ENCODE measurements around the gene PNCK. TPM values are rescaled to one million over a fixed set of nuclear protein-coding genes. Genes with fewer than 3 reads are reported as not detected.
A peak's percentile ranks its signal among the peaks of the same experiment; 100 is the strongest.
"Not testable (repeated sequence)": the region's sequence is repeated elsewhere in the genome, so short reads cannot be mapped to it uniquely, and the experiment has no call there.

The PNCK gene
- total and polyA plus RNA-seq, 5 donors from 2014 or later, result 0.54 TPM; not detected in 4

GRCh38 chrX:153708415-153708814 is 34.8 kb upstream of the PNCK start:
- no peaks in the 10 kb centered on the region for H3K9me3 Mint-ChIP-seq
- Histone ChIP-seq H3K27ac (ENCODE audit: insufficient read depth, low read length, poor library complexity, severe bottlenecking) (no peak overlapping the region), H3K4me3 (ENCODE audit: low read depth, low read length) (no peak overlapping the region), H3K27me3 (ENCODE audit: control insufficient read depth, insufficient read depth, low read length) (no peaks in the 10 kb centered on the region), H3K36me3 (ENCODE audit: control insufficient read depth, insufficient read depth, low read length) (peaks cover 17% of the 10 kb centered on the region), H3K4me1 (ENCODE audit: control insufficient read depth, insufficient read depth, low read length, poor library complexity, severe bottlenecking) (no peaks in the 10 kb centered on the region), H3K9me3 (ENCODE audit: control insufficient read depth in 2 of 2, low read length in 2 of 2) (no peaks in the 10 kb centered on the region)
- DNase-seq (peak in 1 of 3 donors; percentile 50), ATAC-seq (ENCODE audit: low read depth in 2 of 2) (peak in 1 of 2 donors; percentile 42)
- no peaks in the 10 kb centered on the region for H3K36me3 Mint-ChIP-seq
- peaks cover 0 to 11% (median 3%) of the 10 kb centered on the region in 4 donors for H3K4me1 Mint-ChIP-seq
- H3K4me3 Mint-ChIP-seq, result no peak overlapping the region
- H3K27ac Mint-ChIP-seq, result peak overlapping the region in 1 of 3 donors; percentile 26
- no peaks in the 10 kb centered on the region for H3K27me3 Mint-ChIP-seq

GRCh38 chrX:153707406-153707805 is 33.8 kb upstream of the PNCK start:
- H3K9me3 ChIP-seq (ENCODE audit: control insufficient read depth in 2 of 2, low read length in 2 of 2), result no peaks in the 10 kb centered on the region
- Mint-ChIP-seq H3K9me3 (no peaks in the 10 kb centered on the region), H3K27me3 (no peaks in the 10 kb centered on the region), H3K27ac (no peak overlapping the region), H3K36me3 (no peaks in the 10 kb centered on the region), H3K4me3 (no peak overlapping the region), H3K4me1 (peaks cover 0 to 11% (median 2%) of the 10 kb centered on the region in 4 donors)
- DNase-seq (no peak), ATAC-seq (ENCODE audit: low read depth in 2 of 2) (no peak)
- no peaks in the 10 kb centered on the region for H3K27me3 ChIP-seq (ENCODE audit: control insufficient read depth, insufficient read depth, low read length)
- peaks cover 17% of the 10 kb centered on the region for H3K36me3 ChIP-seq (ENCODE audit: control insufficient read depth, insufficient read depth, low read length)
- no peaks in the 10 kb centered on the region for H3K4me1 ChIP-seq (ENCODE audit: control insufficient read depth, insufficient read depth, low read length, poor library complexity, severe bottlenecking)
- no peak overlapping the region for H3K27ac ChIP-seq (ENCODE audit: insufficient read depth, low read length, poor library complexity, severe bottlenecking)
- H3K4me3 ChIP-seq (ENCODE audit: low read depth, low read length), result no peak overlapping the region

GRCh38 chrX:153706799-153707198 is 33.2 kb upstream of the PNCK start:
- Histone ChIP-seq H3K4me1 (ENCODE audit: control insufficient read depth, insufficient read depth, low read length, poor library complexity, severe bottlenecking) (no peaks in the 10 kb centered on the region), H3K36me3 (ENCODE audit: control insufficient read depth, insufficient read depth, low read length) (peaks cover 17% of the 10 kb centered on the region), H3K9me3 (ENCODE audit: control insufficient read depth in 2 of 2, low read length in 2 of 2) (no peaks in the 10 kb centered on the region), H3K27me3 (ENCODE audit: control insufficient read depth, insufficient read depth, low read length) (no peaks in the 10 kb centered on the region), H3K27ac (ENCODE audit: insufficient read depth, low read length, poor library complexity, severe bottlenecking) (no peak overlapping the region), H3K4me3 (ENCODE audit: low read depth, low read length) (no peak overlapping the region)
- ATAC-seq (ENCODE audit: low read depth in 2 of 2) (no peak), DNase-seq (no peak)
- H3K9me3 Mint-ChIP-seq, result no peaks in the 10 kb centered on the region
- H3K27ac Mint-ChIP-seq, result peak overlapping the region in 2 of 3 donors; percentile 38 to 72
- H3K4me3 Mint-ChIP-seq, result no peak overlapping the region
- no peaks in the 10 kb centered on the region for H3K27me3 Mint-ChIP-seq
- H3K36me3 Mint-ChIP-seq, result no peaks in the 10 kb centered on the region
- H3K4me1 Mint-ChIP-seq, result peaks cover 0 to 11% (median 2%) of the 10 kb centered on the region in 4 donors

- not testable (repeated sequence) for H3K4me3 Mint-ChIP-seq; H3K9me3 Mint-ChIP-seq; H3K4me3 ChIP-seq (ENCODE audit: low read depth, low read length); DNase-seq; H3K27ac Mint-ChIP-seq; ATAC-seq (ENCODE audit: low read depth in 2 of 2); H3K27ac ChIP-seq (ENCODE audit: insufficient read depth, low read length, poor library complexity, severe bottlenecking); H3K27me3 ChIP-seq (ENCODE audit: control insufficient read depth, insufficient read depth, low read length); H3K27me3 Mint-ChIP-seq; H3K4me1 ChIP-seq (ENCODE audit: control insufficient read depth, insufficient read depth, low read length, poor library complexity, severe bottlenecking); H3K9me3 ChIP-seq (ENCODE audit: control insufficient read depth in 2 of 2, low read length in 2 of 2); H3K36me3 Mint-ChIP-seq
- peaks cover 0 to 11% (median 2%) of the 10 kb centered on the region in 4 donors for H3K4me1 Mint-ChIP-seq
- H3K36me3 ChIP-seq (ENCODE audit: control insufficient read depth, insufficient read depth, low read length), result peaks cover 16% of the 10 kb centered on the region
These were observed 31.9 kb upstream of the PNCK start for GRCh38 chrX:153705403-153706060.

GRCh38 chrX:153704631-153705402 is 31.2 kb upstream of the PNCK start:
- not testable (repeated sequence) for H3K27ac ChIP-seq (ENCODE audit: insufficient read depth, low read length, poor library complexity, severe bottlenecking); H3K27me3 ChIP-seq (ENCODE audit: control insufficient read depth, insufficient read depth, low read length); ATAC-seq (ENCODE audit: low read depth in 2 of 2); DNase-seq; H3K36me3 Mint-ChIP-seq; H3K9me3 ChIP-seq (ENCODE audit: control insufficient read depth in 2 of 2, low read length in 2 of 2); H3K4me3 Mint-ChIP-seq; H3K4me1 ChIP-seq (ENCODE audit: control insufficient read depth, insufficient read depth, low read length, poor library complexity, severe bottlenecking); H3K4me3 ChIP-seq (ENCODE audit: low read depth, low read length); H3K9me3 Mint-ChIP-seq; H3K27me3 Mint-ChIP-seq
- Mint-ChIP-seq H3K4me1 (peaks cover 0 to 11% (median 2%) of the 10 kb centered on the region in 4 donors), H3K27ac (peak overlapping the region in 1 of 3 donors; percentile 21)
- H3K36me3 ChIP-seq (ENCODE audit: control insufficient read depth, insufficient read depth, low read length), result peaks cover 12% of the 10 kb centered on the region

GRCh38 chrX:153704021-153704526 is 30.5 kb upstream of the PNCK start:
- ATAC-seq (ENCODE audit: low read depth in 2 of 2), result no peak
- Histone ChIP-seq H3K27me3 (ENCODE audit: control insufficient read depth, insufficient read depth, low read length) (no peaks in the 10 kb centered on the region), H3K36me3 (ENCODE audit: control insufficient read depth, insufficient read depth, low read length) (peaks cover 12% of the 10 kb centered on the region), H3K9me3 (ENCODE audit: control insufficient read depth in 2 of 2, low read length in 2 of 2) (no peaks in the 10 kb centered on the region), H3K4me3 (ENCODE audit: low read depth, low read length) (no peak overlapping the region), H3K27ac (ENCODE audit: insufficient read depth, low read length, poor library complexity, severe bottlenecking) (no peak overlapping the region), H3K4me1 (ENCODE audit: control insufficient read depth, insufficient read depth, low read length, poor library complexity, severe bottlenecking) (no peaks in the 10 kb centered on the region)
- Mint-ChIP-seq H3K4me1 (peaks cover 0 to 11% (median 2%) of the 10 kb centered on the region in 4 donors), H3K27ac (peak overlapping the region in 1 of 3 donors; percentile 21), H3K4me3 (no peak overlapping the region), H3K27me3 (no peaks in the 10 kb centered on the region), H3K9me3 (no peaks in the 10 kb centered on the region), H3K36me3 (no peaks in the 10 kb centered on the region)
- no peak for DNase-seq

- no peaks in the 10 kb centered on the region for H3K4me1 ChIP-seq (ENCODE audit: control insufficient read depth, insufficient read depth, low read length, poor library complexity, severe bottlenecking)
- Mint-ChIP-seq H3K4me1 (peaks cover 0 to 4% (median 3%) of the 10 kb centered on the region in 4 donors), H3K27ac (no peak overlapping the region), H3K4me3 (no peak overlapping the region), H3K27me3 (no peaks in the 10 kb centered on the region), H3K9me3 (no peaks in the 10 kb centered on the region), H3K36me3 (peaks cover under 1% of the 10 kb centered on the region)
- H3K27ac ChIP-seq (ENCODE audit: insufficient read depth, low read length, poor library complexity, severe bottlenecking), result no peak overlapping the region
- H3K36me3 ChIP-seq (ENCODE audit: control insufficient read depth, insufficient read depth, low read length), result peaks cover 12% of the 10 kb centered on the region
- no peaks in the 10 kb centered on the region for H3K27me3 ChIP-seq (ENCODE audit: control insufficient read depth, insufficient read depth, low read length)
- H3K4me3 ChIP-seq (ENCODE audit: low read depth, low read length), result no peak overlapping the region
- no peak for DNase-seq
- ATAC-seq (ENCODE audit: low read depth in 2 of 2), result no peak
- no peaks in the 10 kb centered on the region for H3K9me3 ChIP-seq (ENCODE audit: control insufficient read depth in 2 of 2, low read length in 2 of 2)
These were observed 29.4 kb upstream of the PNCK start for GRCh38 chrX:153703036-153703370.

All from CD4-positive, CD25-positive, alpha-beta regulatory T cell (primary cell).